ENCODE data around the gene SHISA6. TPM values are rescaled to one million over a fixed set of nuclear protein-coding genes. Genes with fewer than 3 reads are reported as not detected.

Gene SHISA6
- total RNA-seq, 1 experiment from 2014 or later: 2.9 TPM

DNA sequence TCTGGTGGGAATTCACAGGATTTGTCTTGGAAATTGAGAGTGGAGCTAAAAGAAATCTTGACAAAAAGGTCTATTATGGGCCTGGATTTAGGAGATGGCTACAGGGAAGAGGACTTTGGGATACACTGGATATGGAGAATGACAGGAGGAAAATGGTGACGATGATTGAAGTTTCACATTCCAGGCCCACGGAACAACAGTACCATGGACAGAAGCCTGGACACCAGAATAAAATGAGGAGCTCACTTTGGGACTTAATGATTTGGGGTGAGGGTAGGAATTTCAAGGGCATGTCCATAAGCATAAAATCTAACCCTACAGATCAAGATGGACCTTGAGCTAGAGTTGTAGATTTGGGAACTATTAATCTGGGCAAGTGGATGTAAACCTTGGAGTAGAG, 309.4 kb downstream of the SHISA6 start:
- no peak overlapping the region for H2BK15ac ChIP-seq (ENCODE audit: low read depth, low read length)
- no peak for DNase-seq
- no peak overlapping the region for H3K18ac ChIP-seq (ENCODE audit: insufficient read length, low read depth, low read length)
- H3K4ac ChIP-seq (ENCODE audit: low read depth, low read length): no peak overlapping the region
- no peak overlapping the region for H3K9ac ChIP-seq (ENCODE audit: extremely low read depth, insufficient read length, low read length)
- H3K27me3 Mint-ChIP-seq (ENCODE audit: low read depth): peaks cover 4% of the 10 kb centered on the region
- H2BK5ac ChIP-seq (ENCODE audit: insufficient read length, low read length): no peak overlapping the region
- H2AK5ac ChIP-seq (ENCODE audit: insufficient read length, low read length): no peak overlapping the region
- H3K14ac ChIP-seq (ENCODE audit: insufficient read depth, low read length): no peak overlapping the region
- H3K27ac Mint-ChIP-seq: no peak overlapping the region
- no peak for TF ChIP-seq CTCF (conservative IDR thresholded peaks at IDR 0.05)
- H3K4me3 Mint-ChIP-seq: no peak overlapping the region
- no peak overlapping the region for H3K56ac ChIP-seq (ENCODE audit: insufficient read length, low read depth, low read length)
- H4K8ac ChIP-seq (replicated peaks; ENCODE audit: insufficient read length, low read depth, low read length): no peak overlapping the region
- H3K4me2 ChIP-seq (ENCODE audit: insufficient read depth, insufficient read length, low read length): no peak overlapping the region
- H3K4me1 Mint-ChIP-seq: peaks cover 4 to 5% of the 10 kb centered on the region in 2 experiments; a peak in 2 of 4 replicates
- H2BK120ac ChIP-seq (ENCODE audit: low read depth, low read length, poor library complexity, severe bottlenecking): no peak overlapping the region
- no peak overlapping the region for H2BK20ac ChIP-seq (ENCODE audit: low read depth, low read length, poor library complexity, severe bottlenecking)
- no peaks in the 10 kb centered on the region for H3K36me3 Mint-ChIP-seq (ENCODE audit: insufficient read depth in 1 of 3, low read depth in 3 of 3)
- WGBS (ENCODE audit: extremely low coverage, insufficient read length, low lambda C conversion rate): no CpG with 5 or more reads among the region's 2 CpGs
- H3K27me3 ChIP-seq (ENCODE audit: insufficient read depth, low read length): no peaks in the 10 kb centered on the region
- no peak overlapping the region for H3T11ph ChIP-seq (ENCODE audit: low read length)
- no peak overlapping the region for H2BK12ac ChIP-seq (ENCODE audit: insufficient read length, low read depth, low read length)
- H3K79me2 ChIP-seq (ENCODE audit: insufficient read depth, low read length): no peaks in the 10 kb centered on the region
- no peak overlapping the region for H3K23ac ChIP-seq (ENCODE audit: insufficient read length, low read depth, low read length)
- H3K4me1 ChIP-seq (ENCODE audit: insufficient read depth, low read length): no peaks in the 10 kb centered on the region; the same call in 1 of the 2 replicates
- H3K23me2 ChIP-seq (ENCODE audit: insufficient read length, low read depth, low read length, poor library complexity, severe bottlenecking): no peaks in the 10 kb centered on the region
- no peak overlapping the region for H2AFZ ChIP-seq (ENCODE audit: low read length)
- H3K9me3 Mint-ChIP-seq: no peaks in the 10 kb centered on the region; a peak in 1 of 5 replicates
- no peaks in the 10 kb centered on the region for H4K20me1 ChIP-seq (ENCODE audit: control insufficient read depth, insufficient read depth, insufficient read length)
- no peak overlapping the region for H4K5ac ChIP-seq (ENCODE audit: insufficient read length, low read depth, low read length)
- no peaks in the 10 kb centered on the region for H3K9me3 ChIP-seq (ENCODE audit: control insufficient read depth, low read depth, low read length)
- H3K27ac ChIP-seq (ENCODE audit: insufficient read length, low read depth, low read length): no peak overlapping the region
- H3K79me1 ChIP-seq (ENCODE audit: insufficient read depth, low read depth, low read length, poor library complexity, severe bottlenecking): no peaks in the 10 kb centered on the region
- H4K91ac ChIP-seq (ENCODE audit: insufficient read length, low read depth, low read length): no peak overlapping the region
